ENCODE measurements around the gene ZNF845. TPM values are rescaled to one million over a fixed set of nuclear protein-coding genes. Genes with fewer than 3 reads are reported as not detected.
A peak's percentile ranks its signal among the peaks of the same experiment; 100 is the strongest.
"Not testable (repeated sequence)": the region's sequence is repeated elsewhere in the genome, so short reads cannot be mapped to it uniquely, and the experiment has no call there.

ZNF845 gene
- total and polyA plus RNA-seq, 4 donors = 2.4 to 8.8 (median 4.5) TPM

- TF ChIP-seq CTCF (IDR thresholded peaks at IDR 0.05; ENCODE audit: control extremely low read depth, extremely low read depth) = no peak
- no peak overlapping the region for H3K4me3 ChIP-seq
- WGBS, 2 donors = 98 to 100% methylated on average over 1 of the region's 1 CpG
- peaks cover 8 to 28% (median 19%) of the 10 kb centered on the region in 4 donors for H3K36me3 ChIP-seq (ENCODE audit: control insufficient read depth in 4 of 4, insufficient read depth in 4 of 4, low read length in 4 of 4)
- H3K27me3 ChIP-seq (ENCODE audit: control insufficient read depth in 3 of 3, insufficient read depth in 3 of 3, low read length in 2 of 3) = peaks cover 0 to 3% (median 0%) of the 10 kb centered on the region in 3 donors
- H3K27ac ChIP-seq (ENCODE audit: low read depth in 1 of 2, low read length in 1 of 2) = no peak overlapping the region
- peaks cover 17 to 36% (median 33%) of the 10 kb centered on the region in 4 donors for H3K9me3 ChIP-seq (ENCODE audit: control insufficient read depth in 4 of 4, insufficient read depth in 3 of 4, low read length in 3 of 4)
- no peaks in the 10 kb centered on the region for H3K4me1 ChIP-seq (ENCODE audit: control insufficient read depth in 5 of 5, insufficient read depth in 5 of 5, low read length in 5 of 5)
- no peak for ATAC-seq (ENCODE audit: insufficient read depth, low FRiP score)
- H3K9ac ChIP-seq (ENCODE audit: insufficient read depth in 1 of 2, low read length in 2 of 2) = no peak overlapping the region
- DNase-seq = no peak
Measured at GRCh38 chr19:53355739-53356138, 22.2 kb downstream of the ZNF845 start.

DNA sequence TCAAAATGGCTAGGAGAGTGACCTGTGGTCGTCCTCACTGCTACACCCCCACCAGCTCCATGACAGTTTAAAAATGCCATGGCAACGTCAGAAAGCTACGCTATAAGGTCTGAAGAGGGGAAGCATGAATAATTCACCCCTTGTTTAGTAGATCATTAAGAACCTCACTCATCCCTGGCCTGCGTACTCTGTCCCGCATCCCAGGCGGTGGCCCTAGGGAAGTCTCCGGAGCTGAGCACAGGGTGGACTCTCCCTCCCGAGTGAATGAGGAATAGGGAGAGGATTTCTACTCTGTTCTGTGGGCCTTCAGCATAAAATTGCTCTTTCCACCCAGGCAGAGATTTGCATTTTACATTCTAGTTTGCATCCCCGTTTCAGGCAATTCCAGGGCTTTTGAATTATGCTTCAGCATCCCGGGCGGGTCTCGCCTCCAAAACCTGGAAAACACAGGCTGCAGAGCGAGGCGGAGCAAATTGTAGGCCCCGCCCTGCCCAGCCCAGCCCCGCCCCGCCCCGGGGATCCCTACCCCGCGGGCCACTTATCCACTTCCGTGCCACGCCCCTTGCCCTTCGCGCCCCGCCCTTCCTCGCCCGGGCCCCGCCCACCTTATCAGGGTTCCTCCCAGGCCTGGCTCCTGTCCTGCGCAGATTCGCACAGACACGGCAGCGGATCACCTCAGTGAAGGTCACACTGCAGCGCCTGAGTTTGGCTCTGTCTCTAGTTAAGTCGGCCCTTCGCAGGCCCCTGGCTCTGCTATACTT, 24.5 kb downstream of the ZNF845 start:
- H3K9me3 ChIP-seq (ENCODE audit: control insufficient read depth in 4 of 4, insufficient read depth in 3 of 4, low read length in 3 of 4) = peaks cover 0 to 28% (median 18%) of the 10 kb centered on the region in 4 donors

DNA sequence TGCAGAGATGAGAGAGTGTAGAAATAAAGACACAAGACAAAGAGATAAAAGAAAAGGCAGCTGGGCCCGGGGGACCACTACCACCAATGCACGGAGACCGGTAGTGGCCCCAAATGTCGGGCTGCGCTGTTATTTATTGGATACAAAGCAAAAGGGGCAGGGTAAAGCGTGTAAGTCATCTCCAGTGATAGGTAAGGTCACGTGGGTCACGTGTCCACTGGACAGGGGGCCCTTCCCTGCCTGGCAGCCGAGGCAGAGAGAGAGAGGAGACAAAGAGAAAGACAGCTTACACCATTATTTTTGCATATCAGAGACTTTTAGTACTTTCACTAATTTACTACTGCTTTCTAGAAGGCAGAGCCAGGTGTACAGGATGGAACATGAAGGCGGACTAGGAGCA, 26.5 kb downstream of the ZNF845 start:
- H3K4me1 ChIP-seq (ENCODE audit: control insufficient read depth in 5 of 5, insufficient read depth in 5 of 5, low read length in 5 of 5); ATAC-seq (ENCODE audit: insufficient read depth, low FRiP score); H3K27me3 ChIP-seq (ENCODE audit: control insufficient read depth in 3 of 3, insufficient read depth in 3 of 3, low read length in 2 of 3); DNase-seq; H3K9ac ChIP-seq (ENCODE audit: insufficient read depth in 1 of 2, low read length in 2 of 2); H3K4me3 ChIP-seq; H3K36me3 ChIP-seq (ENCODE audit: control insufficient read depth in 4 of 4, insufficient read depth in 4 of 4, low read length in 4 of 4); H3K27ac ChIP-seq (ENCODE audit: low read depth in 1 of 2, low read length in 1 of 2): not testable (repeated sequence)
- H3K9me3 ChIP-seq (ENCODE audit: control insufficient read depth in 4 of 4, insufficient read depth in 3 of 4, low read length in 3 of 4) = peaks cover 0 to 24% (median 7%) of the 10 kb centered on the region in 4 donors
- 90 to 94% methylated on average over 5 to 10 of the region's 10 CpGs for WGBS, 2 donors

More for the DNA sequence above, 24.5 kb downstream of the ZNF845 start:
- no peaks in the 10 kb centered on the region for H3K4me1 ChIP-seq (ENCODE audit: control insufficient read depth in 5 of 5, insufficient read depth in 5 of 5, low read length in 5 of 5)
- no peak overlapping the region for H3K27ac ChIP-seq (ENCODE audit: low read depth in 1 of 2, low read length in 1 of 2)
- ATAC-seq (ENCODE audit: insufficient read depth, low FRiP score) (no peak), DNase-seq (no peak)
- H3K9ac ChIP-seq (ENCODE audit: insufficient read depth in 1 of 2, low read length in 2 of 2) = no peak overlapping the region
- TF ChIP-seq CTCF (IDR thresholded peaks at IDR 0.05; ENCODE audit: control extremely low read depth, extremely low read depth) = no peak
- no peaks in the 10 kb centered on the region for H3K27me3 ChIP-seq (ENCODE audit: control insufficient read depth in 3 of 3, insufficient read depth in 3 of 3, low read length in 2 of 3)
- no peak overlapping the region for H3K4me3 ChIP-seq
- 62 to 71% methylated on average over 34 to 35 of the region's 35 CpGs for WGBS, 2 donors
- peaks cover 0 to 9% (median 4%) of the 10 kb centered on the region in 4 donors for H3K36me3 ChIP-seq (ENCODE audit: control insufficient read depth in 4 of 4, insufficient read depth in 4 of 4, low read length in 4 of 4)

DNA sequence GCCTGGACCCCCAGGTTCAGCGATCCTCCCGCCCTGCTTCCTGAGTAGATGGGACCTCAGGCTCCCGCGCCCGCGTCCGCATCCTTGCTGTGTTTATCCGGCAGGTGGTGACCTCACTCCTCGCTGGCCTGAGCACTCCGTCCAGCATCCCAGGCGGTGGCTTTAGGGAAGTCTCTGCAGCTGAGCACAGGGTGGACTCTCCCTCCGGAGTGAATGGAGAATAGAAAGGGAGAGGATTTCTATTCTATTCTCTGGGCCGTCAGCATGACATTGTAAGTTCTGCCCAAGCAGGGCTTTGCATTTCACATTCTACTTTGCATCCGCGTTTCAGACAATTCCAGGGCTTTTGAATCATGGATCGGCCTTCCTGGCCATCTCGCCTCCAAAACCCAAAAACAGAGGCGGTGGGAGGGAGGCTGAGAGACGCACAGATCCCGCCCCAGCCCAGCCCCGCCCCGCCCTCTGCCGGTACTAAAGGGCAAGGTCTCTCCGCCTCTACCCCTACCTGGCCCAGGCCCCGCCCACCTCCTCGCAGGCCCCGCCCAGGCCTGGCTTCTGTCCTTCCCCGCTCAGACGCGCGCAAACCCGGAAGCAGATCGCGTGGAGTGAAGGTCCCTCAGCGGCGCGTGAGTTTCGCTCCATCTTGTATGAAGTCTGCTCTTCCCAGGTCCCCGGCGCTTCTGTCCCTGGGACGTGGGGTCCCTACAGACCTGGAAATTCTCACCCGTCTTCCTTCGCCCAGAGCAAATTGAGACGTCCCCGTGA, 31.8 kb downstream of the ZNF845 start, which contains the start of gene ZNF525:
Gene ZNF525, plus strand, starts transcription at position 572 of the 765 bp plus-strand sequence. CDS start 6,577 bp downstream, outside the sequence.
- TF ChIP-seq CTCF (IDR thresholded peaks at IDR 0.05; ENCODE audit: control extremely low read depth, extremely low read depth) = no peak
- no peaks in the 10 kb centered on the region for H3K36me3 ChIP-seq (ENCODE audit: control insufficient read depth in 4 of 4, insufficient read depth in 4 of 4, low read length in 4 of 4)
- ATAC-seq (ENCODE audit: insufficient read depth, low FRiP score) (peak; percentile 100), DNase-seq (peak; percentile 83 to 92 (median 88))
- H3K9ac ChIP-seq (ENCODE audit: insufficient read depth in 1 of 2, low read length in 2 of 2) = peak within 1 kb of the TSS; percentile 25 to 58
- peak within 1 kb of the TSS; percentile 77 to 82 for H3K27ac ChIP-seq (ENCODE audit: low read depth in 1 of 2, low read length in 1 of 2)
- no peaks in the 10 kb centered on the region for H3K9me3 ChIP-seq (ENCODE audit: control insufficient read depth in 4 of 4, insufficient read depth in 3 of 4, low read length in 3 of 4)
- peak within 1 kb of the TSS; percentile 66 for H3K4me3 ChIP-seq
- 1% methylated on average over 45 of the region's 45 CpGs for WGBS, 2 donors
- peaks cover 0 to 10% (median 0%) of the 10 kb centered on the region in 5 donors for H3K4me1 ChIP-seq (ENCODE audit: control insufficient read depth in 5 of 5, insufficient read depth in 5 of 5, low read length in 5 of 5)
- no peaks in the 10 kb centered on the region for H3K27me3 ChIP-seq (ENCODE audit: control insufficient read depth in 3 of 3, insufficient read depth in 3 of 3, low read length in 2 of 3)
